SW 1271 (cell line): Measurements from ENCODE around the gene ZG16B.

ENCODE experiments used
- DNase-seq, 2 experiments: peaks; one replicate each; lab custom pipeline; 2025; lab: John Stamatoyannopoulos, UW

The ZG16B gene

DNA sequence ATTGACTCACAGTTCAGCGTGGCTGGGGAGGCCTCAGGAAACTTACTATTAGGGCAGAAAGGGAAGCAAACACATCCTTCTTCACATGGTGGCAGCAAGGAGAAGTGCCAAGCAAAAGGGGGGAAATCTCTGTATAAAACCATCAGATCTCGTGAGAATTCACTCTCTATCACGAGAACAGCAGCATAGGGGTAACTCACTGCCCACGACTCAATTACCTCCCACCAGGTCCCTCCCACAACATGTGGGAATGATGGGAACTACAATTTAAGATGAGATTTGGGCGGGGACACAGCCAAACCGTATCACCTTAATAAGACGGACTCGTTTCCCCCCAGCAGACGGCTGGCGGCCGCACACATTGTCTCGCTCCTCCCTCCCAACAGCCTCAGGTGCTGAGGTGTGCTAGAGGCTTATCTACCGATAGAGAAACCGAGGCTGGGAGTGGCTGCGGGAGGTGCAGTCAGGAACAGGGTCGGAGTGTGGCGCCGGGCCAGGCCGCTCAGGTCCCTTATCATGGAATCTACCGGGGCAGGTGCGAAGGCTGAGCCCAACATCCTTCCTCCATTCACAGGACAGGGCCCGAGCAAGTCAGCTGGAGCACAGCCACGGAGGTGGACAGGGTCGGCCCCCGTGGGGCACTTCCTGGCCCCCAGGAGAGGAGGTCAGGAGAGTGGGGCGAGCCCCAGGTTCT lies 4.9 kb upstream of the ZG16B start:
- DNase-seq = no peak

DNA sequence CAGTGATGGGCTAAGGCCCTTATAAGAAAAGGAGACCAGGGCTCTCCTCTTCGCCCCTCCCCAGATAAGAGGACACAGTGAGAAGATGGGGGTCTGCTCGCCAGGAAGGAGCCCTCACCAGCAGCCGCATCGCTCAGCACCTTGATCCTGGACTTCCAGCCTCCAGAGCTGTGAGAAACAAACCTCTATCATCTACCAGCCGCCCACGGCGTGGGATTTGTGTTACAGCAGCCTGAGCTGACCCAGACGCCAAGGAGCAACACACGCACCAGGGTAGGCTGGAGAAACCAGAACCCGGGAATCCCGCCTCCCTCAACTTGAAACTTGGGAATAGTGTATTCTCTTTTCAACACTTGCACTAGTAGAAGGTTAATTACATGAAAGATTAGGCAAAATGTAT lies 4.2 kb upstream of the ZG16B start:
- no peak for DNase-seq

DNA sequence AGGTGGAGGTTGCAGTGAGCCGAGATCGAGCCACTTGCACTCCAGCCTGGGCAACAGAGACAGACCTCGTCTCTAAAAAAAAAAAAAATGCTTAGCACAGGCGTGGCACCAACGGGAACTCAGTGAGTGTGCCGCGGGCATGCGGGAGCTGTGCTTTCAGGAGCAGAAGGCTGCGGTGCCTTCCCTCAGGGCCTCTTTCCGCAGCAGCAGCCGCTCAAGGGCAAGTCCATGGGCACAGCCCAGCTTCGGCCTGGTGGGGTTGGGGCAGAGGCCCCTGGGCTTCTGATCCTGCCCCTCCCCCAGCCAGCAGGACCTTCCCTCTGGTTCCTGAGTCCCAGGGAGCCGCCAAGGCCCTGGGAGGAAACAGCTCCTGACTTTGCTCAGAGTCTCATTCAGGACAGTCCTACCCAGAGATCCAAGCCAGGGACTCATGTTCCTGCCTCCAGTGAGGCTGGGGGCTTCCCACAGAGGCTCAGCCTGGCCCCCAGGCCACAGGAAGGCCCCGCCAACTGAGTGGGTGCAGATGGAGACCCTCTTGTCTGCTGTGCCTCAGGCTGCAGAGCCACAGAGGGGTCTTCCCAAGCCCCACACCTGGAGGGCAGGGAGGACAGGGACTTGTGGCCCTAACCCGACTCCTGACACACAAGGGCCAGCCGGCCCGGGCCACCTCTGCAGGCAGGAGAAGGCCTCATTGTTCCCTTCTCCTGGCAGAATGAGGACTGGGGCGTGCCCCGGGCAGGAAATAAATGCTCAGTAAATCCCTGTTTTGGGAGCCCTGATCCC lies 3.3 kb upstream of the ZG16B start:
- no peak for DNase-seq

DNA sequence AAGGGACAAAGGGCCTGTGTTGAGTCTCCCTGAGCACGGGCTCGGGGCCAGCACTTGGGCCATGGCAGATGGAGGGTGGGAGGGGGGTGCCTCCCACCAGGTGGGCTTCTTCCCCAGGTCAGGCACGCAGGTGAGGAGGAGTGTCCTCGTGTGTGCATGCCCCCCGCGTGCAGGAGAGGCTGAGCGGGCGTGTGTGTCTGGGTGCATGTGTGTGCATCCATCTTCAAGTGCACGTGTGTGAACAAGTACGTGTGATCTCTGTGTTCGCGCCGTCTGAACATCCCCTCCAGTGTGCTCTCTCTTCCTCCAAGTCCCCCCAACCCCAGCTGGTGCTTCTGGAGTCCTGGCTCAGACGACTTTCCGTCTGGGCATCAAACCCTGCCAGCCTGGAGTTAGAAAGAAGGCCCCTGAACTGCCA lies 2.7 kb upstream of the ZG16B start:
- DNase-seq = no peak

DNA sequence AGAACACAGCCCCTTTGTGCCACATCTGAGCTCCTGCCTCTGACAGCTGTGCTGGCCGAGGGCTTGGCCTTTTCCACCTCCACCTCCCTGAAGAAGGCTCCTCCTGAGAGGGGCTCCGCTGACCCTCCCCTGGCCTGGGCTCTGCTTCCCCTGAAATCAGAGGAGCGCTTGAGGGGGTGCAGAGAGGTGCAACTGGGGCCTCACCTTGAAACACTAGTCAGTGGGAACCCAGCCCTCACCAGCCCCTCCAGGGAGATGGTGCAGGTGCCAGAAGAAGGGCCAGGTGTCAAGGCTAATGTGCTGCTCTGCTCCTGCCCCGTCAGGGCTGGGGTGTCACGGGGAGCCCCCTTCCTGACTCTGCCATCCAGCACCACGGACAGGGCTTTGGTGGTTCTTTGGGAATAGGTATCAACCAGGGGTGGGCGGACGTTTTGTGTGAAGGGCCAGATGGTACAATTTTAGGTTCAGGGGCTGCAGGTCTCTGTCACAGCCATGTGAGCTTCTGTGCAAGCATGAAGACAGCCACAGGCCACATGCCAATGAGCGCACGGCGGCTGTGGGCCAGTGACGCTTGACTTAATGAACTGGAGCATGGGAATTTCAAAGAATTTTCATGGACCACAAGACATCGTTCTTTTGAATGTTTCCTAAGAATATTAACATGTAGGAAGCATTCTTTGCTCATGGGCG lies 2.1 kb upstream of the ZG16B start:
- no peak for DNase-seq

DNA sequence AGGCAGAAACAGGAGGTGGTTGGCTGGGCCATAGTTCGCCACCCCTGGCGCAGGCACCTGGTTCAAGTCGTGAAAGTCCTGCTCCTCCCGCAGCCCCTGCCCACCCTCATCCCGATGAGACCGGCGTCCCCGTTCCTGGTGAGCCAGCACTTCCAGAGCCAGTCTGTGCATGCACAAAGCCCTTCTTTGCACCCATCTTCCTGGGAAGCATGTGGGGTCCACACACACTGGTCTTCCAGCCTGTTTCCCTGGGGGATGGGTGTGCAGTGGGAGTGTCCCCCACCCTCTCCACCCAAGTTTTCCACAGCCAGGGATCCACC lies 1.6 kb upstream of the ZG16B start:
- no peak for DNase-seq

DNA sequence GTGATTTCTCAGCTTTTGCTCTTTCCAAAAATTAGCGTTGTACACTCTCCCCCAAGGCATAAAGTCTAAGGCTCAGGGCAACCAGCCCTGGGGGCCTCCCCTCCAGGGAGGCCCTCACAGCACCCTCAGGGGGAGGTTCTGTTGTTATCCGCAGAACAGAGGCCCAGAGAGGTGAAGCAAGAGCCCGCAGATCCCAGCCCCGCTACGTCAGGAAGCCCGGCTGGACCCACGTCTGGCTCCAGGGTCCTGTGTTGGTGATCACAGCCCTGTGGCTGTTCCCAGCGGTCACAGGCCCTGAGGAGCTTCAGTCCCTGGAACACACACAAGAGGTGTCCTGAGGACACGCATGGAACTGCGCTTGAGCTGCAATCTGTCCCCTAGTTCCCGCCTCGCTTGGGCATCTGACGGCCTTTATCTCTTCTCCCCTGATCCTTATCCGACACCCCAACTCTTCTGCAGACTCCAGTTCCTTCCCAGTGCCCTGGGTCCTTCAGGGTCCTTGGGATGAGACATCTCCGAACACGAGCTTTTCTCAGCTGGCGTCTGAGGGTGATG lies 1.1 kb upstream of the ZG16B start:
- DNase-seq = no peak

DNA sequence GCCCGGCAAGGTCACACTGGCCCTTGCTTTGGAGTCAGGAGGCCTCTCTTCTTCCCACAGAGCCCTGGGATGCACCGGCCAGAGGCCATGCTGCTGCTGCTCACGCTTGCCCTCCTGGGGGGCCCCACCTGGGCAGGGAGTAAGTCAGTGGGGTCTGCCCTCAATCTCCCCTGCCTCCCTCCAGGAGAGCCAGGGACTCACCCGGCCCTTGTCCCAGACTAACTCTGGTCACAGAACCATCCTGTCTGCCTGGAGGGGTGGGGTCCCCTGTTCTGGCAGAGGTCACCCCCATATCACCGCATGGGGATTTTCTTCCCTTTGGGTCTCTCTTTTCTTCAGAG lies 222 bp downstream of the ZG16B start:
- no peak for DNase-seq

DNA sequence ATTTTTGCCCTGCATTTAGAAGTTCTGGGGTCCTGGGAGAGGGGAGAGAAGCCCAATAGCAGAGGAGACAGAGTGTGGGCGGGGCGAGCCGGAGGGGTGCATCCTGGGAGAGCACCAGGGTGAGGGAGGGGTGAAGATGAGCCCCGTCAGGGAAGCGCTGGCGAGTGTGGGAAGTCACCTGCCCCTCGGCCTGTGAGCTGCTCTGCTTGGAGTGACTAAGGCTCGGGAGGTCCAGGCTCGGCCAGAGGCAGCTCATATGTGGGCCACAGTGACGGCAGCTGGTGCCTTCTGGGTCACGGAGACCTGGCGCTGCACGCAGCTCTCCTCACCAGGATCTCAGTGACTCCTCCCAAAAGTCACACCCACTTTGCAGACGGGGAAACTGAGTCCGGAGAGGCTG lies 1.1 kb downstream of the ZG16B start:
- no peak for DNase-seq

DNA sequence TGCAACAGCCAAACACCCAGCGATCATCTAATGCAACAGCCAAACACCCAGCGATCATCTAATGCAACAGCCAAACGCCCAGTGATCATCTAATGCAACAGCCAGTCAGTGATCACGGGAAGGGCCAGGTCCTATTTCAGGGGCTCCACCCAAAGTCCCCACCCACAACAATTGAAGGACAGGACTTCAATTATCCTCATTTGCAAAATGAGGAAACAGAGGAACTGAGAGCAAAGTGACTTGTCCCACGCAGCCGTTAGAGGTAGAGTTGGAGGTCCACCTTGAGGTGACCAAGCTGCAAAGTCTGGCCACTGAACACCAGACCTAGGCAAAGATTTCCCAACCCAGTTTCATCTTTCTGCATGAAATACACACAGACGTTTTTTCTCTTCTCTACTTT lies 3.7 kb downstream of the ZG16B start:
- DNase-seq = no peak

DNA sequence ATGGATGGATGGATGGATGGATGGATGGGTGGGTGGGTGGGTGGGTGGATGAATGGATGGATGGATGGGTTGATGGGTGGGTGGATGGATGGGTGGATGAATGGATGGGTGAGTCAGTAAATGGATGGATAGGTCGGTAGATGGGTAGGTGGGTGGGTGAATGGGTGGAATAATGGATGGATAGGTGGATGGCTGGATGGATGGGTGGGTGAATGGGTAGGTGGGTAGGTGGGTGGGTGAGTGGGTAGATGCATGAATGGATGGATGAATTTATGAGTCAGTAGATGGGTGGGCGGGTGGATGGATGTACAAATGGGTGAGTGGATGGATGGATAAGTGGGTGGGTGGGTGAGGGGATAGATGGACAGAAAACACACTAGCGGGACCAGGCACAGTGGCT lies 4.9 kb downstream of the ZG16B start:
- DNase-seq = no peak

DNA sequence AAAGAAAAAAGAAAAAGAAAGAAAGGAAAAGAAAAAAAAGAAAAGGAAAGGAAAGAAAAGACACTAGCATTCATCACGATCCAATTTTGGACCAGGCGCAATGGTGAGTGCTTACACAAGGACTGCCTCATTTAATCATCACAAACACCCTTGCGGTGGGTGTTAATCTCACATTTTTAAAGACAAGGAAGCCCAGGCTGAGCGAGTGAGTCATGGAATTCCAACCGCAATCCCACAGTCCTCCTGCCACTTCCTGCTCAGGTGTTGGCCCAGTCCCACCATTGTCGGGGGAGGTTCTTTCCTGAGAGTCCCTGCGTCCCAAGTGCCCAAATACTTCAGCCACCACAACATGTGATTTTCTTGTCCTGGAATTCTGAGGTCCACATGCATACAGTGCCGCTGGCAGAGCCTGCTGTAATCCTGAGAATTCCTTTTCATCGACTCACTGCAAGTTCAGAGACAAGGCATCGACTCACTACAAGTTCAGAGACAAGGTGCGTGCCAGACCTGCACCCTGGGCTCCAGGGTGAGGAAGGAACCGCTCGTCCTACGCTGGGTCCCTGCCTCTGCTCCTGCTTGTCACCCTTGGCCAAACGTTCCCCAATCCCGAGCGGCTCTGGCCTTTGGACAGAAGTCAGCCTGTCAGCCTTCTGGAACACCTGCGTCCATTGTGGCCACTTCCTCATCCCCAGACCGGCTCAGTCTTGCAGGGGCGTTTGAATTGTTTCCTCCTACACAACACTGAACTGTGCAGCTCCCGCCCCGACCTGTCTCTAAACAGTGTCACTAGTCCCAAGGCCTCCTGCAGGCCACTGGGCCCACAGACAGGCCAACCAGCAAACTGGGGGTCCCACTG lies 5.8 kb downstream of the ZG16B start:
- peak; percentile 89 to 97 for DNase-seq

DNA sequence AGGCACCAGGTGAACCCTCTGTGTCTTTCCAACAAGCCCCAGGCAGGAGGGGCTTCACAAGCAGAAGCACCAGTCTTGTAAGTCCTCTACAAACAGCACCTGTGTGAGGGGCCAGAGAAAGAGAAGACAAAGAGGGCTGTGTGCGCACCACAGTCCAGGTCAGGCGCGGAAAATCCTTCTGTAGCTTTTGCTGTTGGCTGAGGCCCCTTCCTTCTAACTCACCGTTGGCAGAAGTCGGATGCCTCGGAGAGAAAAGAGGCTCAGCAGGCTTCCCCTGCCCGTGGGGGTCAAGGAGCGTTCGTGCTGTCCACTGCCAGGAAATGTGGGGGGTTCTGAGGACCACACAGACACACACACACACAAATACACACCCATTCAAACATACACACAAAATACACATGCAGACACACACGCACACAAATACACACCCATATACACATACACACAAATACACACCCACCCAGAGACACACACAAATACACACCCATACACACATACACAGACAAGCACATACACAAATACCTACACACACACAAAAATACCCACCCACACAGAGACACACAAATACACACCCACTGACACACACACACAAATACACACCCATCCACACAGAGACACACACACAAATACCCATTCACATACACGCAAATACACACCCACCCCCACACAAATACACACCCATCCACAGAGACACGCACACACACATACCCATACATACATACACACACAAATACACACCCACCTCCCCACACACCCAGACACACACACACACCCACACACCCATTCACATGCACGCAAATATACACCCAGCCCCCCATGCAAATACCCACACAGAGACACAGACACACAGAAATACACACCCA lies 6.8 kb downstream of the ZG16B start:
- no peak for DNase-seq

DNA sequence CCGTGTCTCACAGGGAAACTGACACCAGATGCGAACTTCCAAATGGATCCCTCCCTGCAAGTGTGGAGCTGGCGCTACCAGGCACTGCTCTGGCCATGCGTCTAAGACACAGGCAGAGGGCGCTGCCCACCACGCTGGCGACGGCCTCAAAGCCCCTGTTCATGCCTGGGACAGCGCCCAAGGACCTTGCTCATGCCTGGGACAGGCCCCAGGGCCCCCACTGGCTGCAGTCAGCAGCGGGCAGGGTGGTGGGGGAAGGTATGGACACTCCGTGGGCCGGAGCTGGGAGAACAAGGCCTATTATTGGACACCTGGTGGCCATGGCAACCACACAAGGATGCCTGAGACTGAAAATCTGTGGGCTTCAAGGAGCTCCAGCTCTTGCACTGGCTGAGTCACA lies 8.8 kb downstream of the ZG16B start:
- DNase-seq = no peak

DNA sequence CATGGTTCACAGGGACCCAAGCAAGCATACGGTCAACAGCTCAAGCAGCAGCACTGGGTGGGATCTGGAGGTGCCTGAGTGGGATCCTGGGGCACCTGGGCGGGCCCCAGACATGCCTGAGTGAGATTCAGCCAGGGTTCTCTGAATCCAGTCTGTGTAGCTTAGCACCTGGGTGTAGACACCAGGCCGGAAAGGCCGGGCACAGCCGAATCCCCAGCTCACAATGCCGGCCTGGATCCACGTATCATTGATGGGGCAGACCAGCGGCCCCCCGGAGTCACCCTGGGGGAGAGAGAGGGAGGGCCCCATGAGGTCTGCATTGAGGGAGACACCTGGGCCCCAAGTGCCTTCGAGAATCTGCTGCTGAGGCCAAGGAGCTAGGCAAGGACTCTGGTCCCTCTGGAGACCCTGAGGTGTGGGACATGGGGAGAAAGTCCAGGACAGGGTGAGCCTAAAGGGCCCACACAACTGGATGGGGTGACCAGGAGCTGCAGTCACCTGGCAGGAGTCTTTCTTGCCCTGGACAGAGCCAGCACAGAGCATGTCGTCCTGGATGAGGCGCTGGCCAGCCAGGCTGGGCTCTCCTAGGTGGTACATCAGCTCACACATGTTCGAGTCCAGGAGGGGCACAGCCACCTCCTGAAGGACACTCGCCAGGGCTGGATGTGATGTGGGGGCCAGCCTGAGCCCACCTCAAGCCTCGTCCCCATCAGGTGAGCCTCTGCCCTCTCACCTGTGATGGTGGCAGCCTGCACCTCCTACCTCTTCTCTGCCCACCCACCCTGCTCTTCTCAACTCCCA lies 9.7 kb downstream of the ZG16B start:
- DNase-seq = no peak

DNA sequence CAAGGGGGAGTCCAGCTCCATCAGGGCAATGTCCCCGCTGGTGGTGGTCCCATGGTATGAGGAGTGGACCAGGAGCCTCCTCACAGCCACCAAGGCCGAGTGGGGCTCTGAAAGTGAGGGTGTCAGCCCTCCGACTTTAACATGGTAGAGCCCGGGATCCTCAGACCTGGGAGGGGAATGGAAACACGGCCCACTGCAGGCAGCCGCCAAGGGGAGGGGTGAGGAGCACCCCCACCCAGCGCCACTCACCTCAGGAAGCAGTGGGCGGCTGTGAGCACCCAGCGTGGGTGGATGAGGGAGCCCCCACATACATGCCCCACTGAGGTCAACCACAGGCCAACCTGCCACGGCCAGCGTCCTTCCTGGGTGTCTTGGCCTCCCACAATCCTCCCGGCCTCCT lies 10.8 kb downstream of the ZG16B start:
- no peak for DNase-seq

DNA sequence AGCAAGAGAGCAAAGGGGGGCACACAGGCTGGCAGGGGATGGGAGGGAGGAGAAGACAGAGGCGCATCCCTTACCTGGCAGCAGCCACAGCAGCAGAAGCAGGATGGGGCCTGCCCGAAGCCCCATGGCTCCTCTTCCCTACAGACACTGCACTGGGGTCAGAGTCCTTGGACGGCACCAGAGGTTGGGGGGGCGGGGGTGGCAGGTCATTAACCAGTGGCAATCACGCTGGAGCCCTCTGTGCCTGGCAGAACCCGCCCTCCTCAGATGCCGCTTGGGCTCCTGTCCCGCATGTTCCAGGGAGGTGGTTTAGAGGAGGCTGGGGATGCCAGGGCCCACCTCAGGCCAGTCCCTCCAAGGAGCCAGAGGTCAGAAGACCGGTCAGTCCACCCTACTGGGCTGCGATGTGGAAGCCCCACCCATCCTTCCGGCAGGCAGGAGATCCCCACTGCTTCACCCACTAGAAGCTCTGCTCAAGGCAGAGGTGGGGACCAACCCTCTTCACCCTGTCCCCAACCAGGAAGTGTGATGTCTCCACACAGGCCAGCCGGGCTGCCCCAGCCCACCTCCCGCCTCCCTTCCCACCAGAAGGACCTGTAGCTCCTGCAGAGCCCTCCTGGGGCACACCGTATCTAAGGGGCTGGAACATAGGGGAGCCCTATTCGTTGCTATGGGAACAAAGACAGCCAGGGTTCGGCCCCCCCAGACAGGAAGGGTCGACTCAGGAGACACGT lies 11.7 kb downstream of the ZG16B start:
- no peak for DNase-seq

DNA sequence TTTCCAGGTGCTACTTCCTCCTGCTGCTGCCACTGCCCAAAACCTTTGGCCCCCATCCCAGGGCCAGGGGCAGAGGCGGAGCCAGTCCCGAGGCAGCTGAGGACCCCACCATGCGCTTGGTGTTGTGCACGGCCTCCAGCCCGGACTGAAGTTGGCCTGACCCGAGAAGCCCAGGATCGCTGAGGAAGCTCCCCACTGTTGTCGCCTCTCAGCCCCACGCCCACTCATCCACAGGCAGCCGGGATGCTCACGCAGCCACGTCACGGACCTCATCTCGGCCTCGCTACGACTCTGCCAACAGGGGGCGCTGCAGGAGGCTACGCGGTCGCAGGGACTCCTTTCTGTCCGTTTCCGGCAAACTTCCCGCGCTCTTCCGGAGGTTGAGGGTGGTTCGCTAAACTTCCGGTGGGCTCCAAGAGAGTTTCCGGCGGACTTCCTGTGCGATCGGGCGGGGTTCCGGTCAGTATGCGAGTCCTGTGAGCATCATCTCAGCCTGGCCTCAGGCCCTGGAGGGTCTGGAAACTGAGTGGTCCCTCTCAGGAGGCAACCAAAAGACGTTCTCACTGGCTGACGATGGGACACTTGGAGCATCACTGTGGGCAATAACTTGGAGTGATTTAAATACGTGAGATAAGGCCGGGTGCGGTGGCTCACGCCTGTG lies 12.4 kb downstream of the ZG16B start:
- no peak for DNase-seq

DNA sequence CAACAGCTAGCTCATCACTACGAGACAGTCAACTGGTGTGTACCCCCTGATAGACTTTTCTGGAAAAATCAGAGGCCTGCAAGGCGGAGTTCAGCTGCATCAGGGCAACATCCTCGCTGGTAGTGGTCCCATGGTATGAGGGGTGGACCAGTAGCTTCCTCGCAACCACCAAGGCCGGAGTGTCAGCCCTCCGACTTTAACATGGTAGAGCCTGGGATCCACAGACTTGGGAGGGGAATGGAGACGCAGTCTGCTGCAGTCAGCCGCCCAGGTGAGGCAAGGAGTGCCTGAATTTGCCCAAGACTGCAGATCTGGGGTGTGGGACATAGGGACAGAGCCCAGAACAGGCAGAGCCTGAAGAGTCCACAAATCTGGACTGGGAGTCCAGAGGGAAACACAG lies 13.4 kb downstream of the ZG16B start:
- DNase-seq = no peak
